ENCODE data around the gene CEP131. TPM values are rescaled to one million over a fixed set of nuclear protein-coding genes. Genes with fewer than 3 reads are reported as not detected.

The CEP131 gene
- polyA plus RNA-seq, 2 of the 4 experiments (the other 2 are of a cell fraction) = 3.3 to 11.5 TPM

DNA sequence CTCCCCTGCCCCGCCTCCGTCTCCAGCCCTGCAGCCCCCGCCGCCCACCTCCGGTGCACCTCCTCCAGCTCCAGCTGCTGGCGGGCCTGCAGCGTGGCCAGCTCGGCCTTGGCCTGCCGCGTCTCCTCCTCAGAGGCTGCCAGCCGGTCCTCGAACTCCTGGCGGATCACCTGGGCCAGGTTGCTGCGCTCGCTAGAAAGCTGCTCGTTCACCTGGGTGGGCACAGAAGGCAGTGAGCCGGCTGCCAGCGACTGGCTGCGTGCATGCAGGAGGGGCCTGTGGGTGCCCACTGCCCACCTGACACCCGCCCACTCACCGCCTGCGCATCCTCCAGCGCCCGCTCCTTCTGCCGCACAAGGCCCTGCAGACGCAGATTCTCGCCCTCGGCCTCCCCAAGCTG lies 32.2 kb downstream of the CEP131 start (continued):
- no peak for TF ChIP-seq ZNF302 (CRISPR knock-in tag; IDR thresholded peaks at IDR 0.05)
- TF ChIP-seq RFX5 (IDR thresholded peaks at IDR 0.05) = no peak

- no peak overlapping the region for H3K4me3 ChIP-seq
- H3K4me1 ChIP-seq = no peaks in the 10 kb centered on the region
- 83% methylated on average over 25 of the region's 27 CpGs for WGBS (ENCODE audit: missing lambda C conversion rate)
Measured at GRCh38 chr17:81189670-81190530, 32.9 kb downstream of the CEP131 start.

DNA sequence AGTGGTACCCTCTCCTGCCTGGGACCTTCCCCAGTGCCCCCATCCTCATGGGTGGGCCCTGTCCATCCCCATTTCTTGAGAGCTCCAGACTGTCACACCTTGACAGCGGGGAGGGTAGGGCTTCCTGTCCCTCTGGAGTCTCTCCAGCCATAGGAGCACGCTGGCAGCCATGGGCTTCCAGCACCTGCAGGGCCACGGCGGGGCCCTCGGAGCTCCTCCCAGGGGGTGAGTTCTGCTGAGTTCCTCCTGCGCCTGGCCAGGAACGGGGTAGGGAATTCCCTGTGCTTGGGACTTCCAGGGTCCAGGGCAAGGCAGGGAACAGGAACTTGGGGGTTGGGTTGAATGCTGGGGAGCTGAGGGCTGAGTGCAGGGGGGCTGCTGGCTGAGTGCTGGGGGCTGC lies 33.7 kb downstream of the CEP131 start:
- FAIRE-seq = no peak
- POLR2A ChIA-PET = no interaction called here
- CTCF ChIA-PET = interaction anchor here (0.6 to 5.9 kb wide), 14 partner anchors 10 to 295 kb away, joined by 3 to 58 read pairs (median 4); no protein-coding TSS in a partner anchor
- H3K4me3 ChIP-seq = no peak overlapping the region
- H3K9me3 ChIP-seq = no peaks in the 10 kb centered on the region
- no peak for ATAC-seq
- no peak overlapping the region for H3K27ac ChIP-seq
- 94% methylated on average over 2 of the region's 7 CpGs for WGBS (ENCODE audit: missing lambda C conversion rate)
- TF ChIP-seq PHF8 (IDR thresholded peaks at IDR 0.05; ENCODE audit: borderline replicate concordance, low read depth) = no peak
- no peak for TF ChIP-seq EHMT2 (IDR thresholded peaks at IDR 0.05; ENCODE audit: low read depth)
- TF ChIP-seq, protein P1, sequence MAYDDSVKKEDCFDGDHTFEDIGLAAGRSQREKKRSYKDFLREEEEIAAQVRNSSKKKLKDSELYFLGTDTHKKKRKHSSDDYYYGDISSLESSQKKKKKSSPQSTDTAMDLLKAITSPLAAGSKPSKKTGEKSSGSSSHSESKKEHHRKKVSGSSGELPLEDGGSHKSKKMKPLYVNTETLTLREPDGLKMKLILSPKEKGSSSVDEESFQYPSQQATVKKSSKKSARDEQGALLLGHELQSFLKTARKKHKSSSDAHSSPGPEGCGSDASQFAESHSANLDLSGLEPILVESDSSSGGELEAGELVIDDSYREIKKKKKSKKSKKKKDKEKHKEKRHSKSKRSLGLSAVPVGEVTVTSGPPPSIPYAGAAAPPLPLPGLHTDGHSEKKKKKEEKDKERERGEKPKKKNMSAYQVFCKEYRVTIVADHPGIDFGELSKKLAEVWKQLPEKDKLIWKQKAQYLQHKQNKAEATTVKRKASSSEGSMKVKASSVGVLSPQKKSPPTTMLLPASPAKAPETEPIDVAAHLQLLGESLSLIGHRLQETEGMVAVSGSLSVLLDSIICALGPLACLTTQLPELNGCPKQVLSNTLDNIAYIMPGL (CRISPR knock-in tag; IDR thresholded peaks at IDR 0.05; ENCODE audit: borderline replicate concordance) = no peak
- TF ChIP-seq ZC3H11A (IDR thresholded peaks at IDR 0.05) = no peak
- TF ChIP-seq ESRRA (IDR thresholded peaks at IDR 0.05; ENCODE audit: borderline replicate concordance, low read length) = no peak
- TF ChIP-seq ZFP36 (IDR thresholded peaks at IDR 0.05; ENCODE audit: borderline replicate concordance, partially characterized antibody) = no peak
- H3K4me1 ChIP-seq = no peaks in the 10 kb centered on the region
- DNase-seq (ENCODE audit: low read depth in 1 of 2, low spot score in 1 of 2) = no peak
- H3K4me2 ChIP-seq = no peak overlapping the region

More at GRCh38 chr17:81189670-81190530, 32.9 kb downstream of the CEP131 start:
- no peak overlapping the region for H3K4me2 ChIP-seq
- no peak overlapping the region for H3K27ac ChIP-seq
- peak; percentile 46 to 52 for DNase-seq (ENCODE audit: low read depth in 1 of 2, low spot score in 1 of 2)
- POLR2A ChIA-PET = no interaction called here
- peak; percentile 45 to 80; a peak in 5 of 6 replicates for ATAC-seq
- no peak for TF ChIP-seq CEBPB (IDR thresholded peaks at IDR 0.05)
- TF ChIP-seq, protein P2, sequence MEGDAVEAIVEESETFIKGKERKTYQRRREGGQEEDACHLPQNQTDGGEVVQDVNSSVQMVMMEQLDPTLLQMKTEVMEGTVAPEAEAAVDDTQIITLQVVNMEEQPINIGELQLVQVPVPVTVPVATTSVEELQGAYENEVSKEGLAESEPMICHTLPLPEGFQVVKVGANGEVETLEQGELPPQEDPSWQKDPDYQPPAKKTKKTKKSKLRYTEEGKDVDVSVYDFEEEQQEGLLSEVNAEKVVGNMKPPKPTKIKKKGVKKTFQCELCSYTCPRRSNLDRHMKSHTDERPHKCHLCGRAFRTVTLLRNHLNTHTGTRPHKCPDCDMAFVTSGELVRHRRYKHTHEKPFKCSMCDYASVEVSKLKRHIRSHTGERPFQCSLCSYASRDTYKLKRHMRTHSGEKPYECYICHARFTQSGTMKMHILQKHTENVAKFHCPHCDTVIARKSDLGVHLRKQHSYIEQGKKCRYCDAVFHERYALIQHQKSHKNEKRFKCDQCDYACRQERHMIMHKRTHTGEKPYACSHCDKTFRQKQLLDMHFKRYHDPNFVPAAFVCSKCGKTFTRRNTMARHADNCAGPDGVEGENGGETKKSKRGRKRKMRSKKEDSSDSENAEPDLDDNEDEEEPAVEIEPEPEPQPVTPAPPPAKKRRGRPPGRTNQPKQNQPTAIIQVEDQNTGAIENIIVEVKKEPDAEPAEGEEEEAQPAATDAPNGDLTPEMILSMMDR (IDR thresholded peaks at IDR 0.05) = peak; percentile 25; the same call in 2 of the 3 replicates
- no peak for TF ChIP-seq GATA3 (IDR thresholded peaks at IDR 0.05; ENCODE audit: borderline replicate concordance)
- TF ChIP-seq RNF2 (IDR thresholded peaks at IDR 0.05; ENCODE audit: borderline replicate concordance, low read depth) = no peak
- no peak for TF ChIP-seq E2F6 (IDR thresholded peaks at IDR 0.05; ENCODE audit: borderline replicate concordance, low read depth)
- no peak for TF ChIP-seq BHLHE40 (IDR thresholded peaks at IDR 0.05; ENCODE audit: low read depth, low read length)
- TF ChIP-seq ZC3H11A (IDR thresholded peaks at IDR 0.05) = no peak
- TF ChIP-seq SMC3 (IDR thresholded peaks at IDR 0.05) = 0 out of 3 replicates have a peak, but pooled peaks have one; percentile 11
- no peak for TF ChIP-seq PHF8 (IDR thresholded peaks at IDR 0.05; ENCODE audit: borderline replicate concordance, low read depth)
- TF ChIP-seq, protein P3, sequence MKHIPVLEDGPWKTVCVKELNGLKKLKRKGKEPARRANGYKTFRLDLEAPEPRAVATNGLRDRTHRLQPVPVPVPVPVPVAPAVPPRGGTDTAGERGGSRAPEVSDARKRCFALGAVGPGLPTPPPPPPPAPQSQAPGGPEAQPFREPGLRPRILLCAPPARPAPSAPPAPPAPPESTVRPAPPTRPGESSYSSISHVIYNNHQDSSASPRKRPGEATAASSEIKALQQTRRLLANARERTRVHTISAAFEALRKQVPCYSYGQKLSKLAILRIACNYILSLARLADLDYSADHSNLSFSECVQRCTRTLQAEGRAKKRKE (CRISPR knock-in tag; IDR thresholded peaks at IDR 0.05; ENCODE audit: low read depth) = no peak
- no peak for TF ChIP-seq MYC (IDR thresholded peaks at IDR 0.05; ENCODE audit: borderline replicate concordance, low read length)
- TF ChIP-seq RAD21 (conservative IDR thresholded peaks at IDR 0.05 in 1 of 2, IDR thresholded peaks at IDR 0.05 in 1 of 2) = peak in 1 of 2 experiments; percentile 60; a peak in 4 of 5 replicates
- no peak for TF ChIP-seq HOXA7 (CRISPR knock-in tag; IDR thresholded peaks at IDR 0.05)
- TF ChIP-seq RCOR1 (IDR thresholded peaks at IDR 0.05; ENCODE audit: low read depth, low read length) = no peak
- no peak for TF ChIP-seq SREBF2 (IDR thresholded peaks at IDR 0.05)
- TF ChIP-seq POLR2A (IDR thresholded peaks at IDR 0.05; ENCODE audit: low read length) = no peak
- no peak for TF ChIP-seq HDAC2 (IDR thresholded peaks at IDR 0.05)
- TF ChIP-seq KDM5A (IDR thresholded peaks at IDR 0.05) = no peak
- no peak for TF ChIP-seq HEYL (CRISPR knock-in tag; IDR thresholded peaks at IDR 0.05)
- TF ChIP-seq ZSCAN20 (CRISPR knock-in tag; IDR thresholded peaks at IDR 0.05) = no peak
- TF ChIP-seq, protein P1 (CRISPR knock-in tag; IDR thresholded peaks at IDR 0.05; ENCODE audit: borderline replicate concordance) = no peak
- CTCF ChIA-PET = interaction anchor here (0.6 to 5.9 kb wide), 15 partner anchors 11 to 205 kb away, joined by 3 to 58 read pairs (median 3); no protein-coding TSS in a partner anchor
- no peak for FAIRE-seq
- H3K9me3 ChIP-seq = no peaks in the 10 kb centered on the region

Measured in A549 (cell line).